H9 (cell line): Measurements from ENCODE around the gene CYTIP. TPM values are rescaled to one million over a fixed set of nuclear protein-coding genes. Genes with fewer than 3 reads are reported as not detected.

ENCODE experiments used
- DNase-seq: peaks from one replicate; pipeline ENCODE4 v3.0.0-alpha.2; 2017
- H2AFZ ChIP-seq: one replicate; pipeline ENCODE4 v1.6.1; 2013; ENCODE audit warnings: mild to moderate bottlenecking, low read length, control low read depth, moderate library complexity
- H2AK5ac ChIP-seq: 2 replicates; pipeline ENCODE4 v1.6.1; 2013; ENCODE audit warnings: low read length, control low read depth, mixed read lengths; ENCODE audit not compliant: insufficient read length
- H2BK120ac ChIP-seq: one replicate; pipeline ENCODE4 v1.6.1; 2013; ENCODE audit warnings: low read depth, mild to moderate bottlenecking, low read length, control low read depth, inconsistent platforms; ENCODE audit not compliant: poor library complexity, severe bottlenecking
- H2BK12ac ChIP-seq: 2 replicates; pipeline ENCODE4 v1.6.1; 2013; ENCODE audit warnings: low read length, control low read depth, mixed read lengths, low read depth; ENCODE audit not compliant: insufficient read length
- H2BK15ac ChIP-seq: 2 replicates; pipeline ENCODE4 v1.6.1; 2013; ENCODE audit warnings: low read depth, low read length, control low read depth
- H2BK20ac ChIP-seq: one replicate; pipeline ENCODE4 v1.6.1; 2013; ENCODE audit warnings: low read depth, mild to moderate bottlenecking, low read length, control low read depth, inconsistent platforms; ENCODE audit not compliant: poor library complexity, severe bottlenecking
- H2BK5ac ChIP-seq: 2 replicates; pipeline ENCODE4 v1.6.1; 2013; ENCODE audit warnings: low read length, control low read depth, mixed read lengths; ENCODE audit not compliant: insufficient read length
- H3K14ac ChIP-seq: 2 replicates; pipeline ENCODE4 v1.6.1; 2013; ENCODE audit warnings: low read length, control low read depth; ENCODE audit not compliant: insufficient read depth
- H3K18ac ChIP-seq: 2 replicates; pipeline ENCODE4 v1.6.1; 2013; ENCODE audit warnings: low read depth, mild to moderate bottlenecking, mixed read lengths, low read length, control low read depth; ENCODE audit not compliant: insufficient read length
- H3K23ac ChIP-seq: 2 replicates; pipeline ENCODE4 v1.6.1; 2013; ENCODE audit warnings: low read length, control low read depth, mixed read lengths, low read depth; ENCODE audit not compliant: insufficient read length
- H3K23me2 ChIP-seq: 2 replicates; pipeline ENCODE4 v1.6.1; 2013; ENCODE audit warnings: low read depth, mild to moderate bottlenecking, mixed read lengths, low read length, control low read depth; ENCODE audit not compliant: insufficient read length, poor library complexity, severe bottlenecking
- H3K27ac ChIP-seq: 2 replicates; pipeline ENCODE4 v1.5.1; 2013; ENCODE audit warnings: low read length, control low read depth, mixed read lengths, low read depth; ENCODE audit not compliant: insufficient read length
- H3K27me3 ChIP-seq: 2 replicates; pipeline ENCODE4 v1.6.1; 2013; ENCODE audit warnings: low read length, control low read depth, inconsistent platforms; ENCODE audit not compliant: insufficient read depth
- H3K4ac ChIP-seq: 2 replicates; pipeline ENCODE4 v1.6.1; 2013; ENCODE audit warnings: low read depth, mild to moderate bottlenecking, control low read depth, inconsistent platforms, low read length, moderate library complexity
- H3K4me1 ChIP-seq: 2 replicates; pipeline ENCODE4 v1.6.1; 2013; ENCODE audit warnings: low read length, control low read depth, inconsistent platforms; ENCODE audit not compliant: insufficient read depth
- H3K4me2 ChIP-seq: 2 replicates; pipeline ENCODE4 v1.6.1; 2013; ENCODE audit warnings: low read length, control low read depth, mixed read lengths; ENCODE audit not compliant: insufficient read length, insufficient read depth
- H3K56ac ChIP-seq: 2 replicates; pipeline ENCODE4 v1.6.1; 2013; ENCODE audit warnings: low read depth, mild to moderate bottlenecking, mixed read lengths, low read length, control low read depth; ENCODE audit not compliant: insufficient read length
- H3K79me1 ChIP-seq: 2 replicates; pipeline ENCODE4 v1.6.1; 2013; ENCODE audit warnings: low read depth, mild to moderate bottlenecking, moderate library complexity, low read length, control low read depth, inconsistent platforms; ENCODE audit not compliant: insufficient read depth, poor library complexity, severe bottlenecking
- H3K79me2 ChIP-seq: 2 replicates; pipeline ENCODE4 v1.6.1; 2013; ENCODE audit warnings: low read length, control low read depth, inconsistent platforms; ENCODE audit not compliant: insufficient read depth
- H3K9ac ChIP-seq: 2 replicates; pipeline ENCODE4 v1.6.1; 2013; ENCODE audit warnings: low read length, control low read depth, mixed read lengths; ENCODE audit not compliant: insufficient read length; ENCODE audit errors: extremely low read depth
- H3K9me3 ChIP-seq: one replicate; pipeline ENCODE4 v1.6.1; 2013; ENCODE audit warnings: low read depth, low read length, inconsistent platforms; ENCODE audit not compliant: control insufficient read depth
- H3T11ph ChIP-seq: one replicate; pipeline ENCODE4 v1.6.1; 2013; ENCODE audit warnings: mild to moderate bottlenecking, low read length, control low read depth, inconsistent platforms
- H4K20me1 ChIP-seq: one replicate; pipeline ENCODE4 v1.6.1; 2013; ENCODE audit not compliant: control insufficient read depth, insufficient read length, insufficient read depth
- H4K5ac ChIP-seq: 2 replicates; pipeline ENCODE4 v1.6.1; 2013; ENCODE audit warnings: low read depth, mild to moderate bottlenecking, mixed read lengths, low read length, control low read depth; ENCODE audit not compliant: insufficient read length
- H4K8ac ChIP-seq: replicated peaks from 2 replicates; pipeline ENCODE4 v1.6.1; 2013; ENCODE audit warnings: low read length, control low read depth, mixed read lengths, low read depth; ENCODE audit not compliant: insufficient read length
- H4K91ac ChIP-seq: 2 replicates; pipeline ENCODE4 v1.6.1; 2013; ENCODE audit warnings: low read depth, mild to moderate bottlenecking, moderate library complexity, mixed read lengths, low read length, control low read depth; ENCODE audit not compliant: insufficient read length
- H3K27ac Mint-ChIP-seq, 3 experiments: 2 replicates in 2 of 3; 3 replicates in 1 of 3; pipeline ENCODE4 v1.8.0; 2020 to 2021; ENCODE audit warnings: mixed read lengths in 3 of 3, mild to moderate bottlenecking in 1 of 3, moderate library complexity in 1 of 3
- H3K27me3 Mint-ChIP-seq: 2 replicates; pipeline ENCODE4 v1.8.0; 2021; ENCODE audit warnings: low read depth, mild to moderate bottlenecking, moderate library complexity, mixed read lengths
- H3K36me3 Mint-ChIP-seq, 3 experiments: 2 replicates in 2 of 3; 3 replicates in 1 of 3; pipeline ENCODE4 v1.8.0; 2020 to 2021; ENCODE audit warnings: low read depth in 3 of 3, mixed read lengths in 3 of 3; ENCODE audit not compliant: insufficient read depth in 1 of 3
- H3K4me1 Mint-ChIP-seq, 2 experiments: 2 replicates each; pipeline ENCODE4 v1.8.0; 2020; ENCODE audit warnings: mixed read lengths in 2 of 2
- H3K4me3 Mint-ChIP-seq, 2 experiments: 2 replicates in 1 of 2; 3 replicates in 1 of 2; pipeline ENCODE4 v1.8.0; 2020 to 2021; ENCODE audit warnings: mild to moderate bottlenecking in 2 of 2, mixed read lengths in 2 of 2, moderate library complexity in 1 of 2
- H3K9me3 Mint-ChIP-seq, 2 experiments: 2 replicates in 1 of 2; 3 replicates in 1 of 2; pipeline ENCODE4 v1.8.0; 2020; ENCODE audit warnings: mild to moderate bottlenecking in 2 of 2, mixed read lengths in 2 of 2, moderate library complexity in 1 of 2
- CTCF ChIP-seq: fragments of 200-600 bp; sonication (generic); conservative IDR thresholded peaks from 3 replicates; pipeline ENCODE4 v1.8.0; 2021; ENCODE audit warnings: antibody characterized with exemption, mild to moderate bottlenecking
- WGBS: extraction: QIAGEN DNeasy Blood & Tissue Kit; methylation state at CpG from one replicate; pipeline ENCODE4 v1.1.7; 2013; ENCODE audit warnings: missing lambda C conversion rate, low lambda C conversion rate, mixed read lengths; ENCODE audit not compliant: insufficient read length; ENCODE audit errors: extremely low coverage; 5-methylcytosine and 5-hydroxymethylcytosine counted together
- total RNA-seq: library from RNA; stranded (reverse); gene quantifications from 2 replicates; pipeline ENCODE4 v1.2.1, GENCODE V29; 2021

The CYTIP gene
- total RNA-seq, 1 experiment from 2014 or later, result 0.28 TPM

DNA sequence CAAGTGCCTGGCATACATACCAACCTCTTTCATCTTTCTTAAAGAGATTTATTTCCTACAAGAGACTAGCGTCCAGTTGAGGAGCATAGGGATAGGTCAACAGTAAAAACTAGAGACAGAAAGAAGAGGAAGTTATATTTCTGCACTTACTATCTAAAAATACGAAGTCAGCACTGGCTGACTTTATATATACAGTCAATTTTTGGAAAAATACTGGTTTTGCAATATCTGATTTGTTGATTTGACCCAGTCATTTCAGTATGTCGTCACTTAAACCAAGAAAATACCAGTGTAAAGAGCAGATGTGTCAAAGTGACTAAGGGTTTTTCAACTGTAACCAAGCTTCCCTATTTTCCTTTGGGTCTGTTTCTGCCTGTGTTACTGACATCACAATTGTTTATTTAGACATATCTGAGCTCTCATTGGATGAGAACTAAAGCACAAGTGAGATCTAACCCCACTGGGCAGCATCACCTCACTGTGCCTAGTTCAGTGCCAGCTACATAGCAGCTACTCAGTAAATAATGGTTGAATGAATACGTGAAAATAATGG, 23.0 kb downstream of the CYTIP start:
- Histone ChIP-seq H4K5ac (no peak overlapping the region), H3K4me1 (no peaks in the 10 kb centered on the region), H3K23ac (no peak overlapping the region), H3K27me3 (no peaks in the 10 kb centered on the region), H3K14ac (no peak overlapping the region), H2BK20ac (no peak overlapping the region), H2BK15ac (no peak overlapping the region), H3K4ac (no peak overlapping the region), H3K27ac (no peak overlapping the region), H3K79me1 (no peaks in the 10 kb centered on the region), H2BK5ac (no peak overlapping the region), H2AK5ac (no peak overlapping the region), H3T11ph (no peak overlapping the region), H3K79me2 (no peaks in the 10 kb centered on the region), H2BK120ac (no peak overlapping the region), H2BK12ac (no peak overlapping the region), H3K9me3 (no peaks in the 10 kb centered on the region), H4K91ac (no peak overlapping the region), H3K23me2 (no peaks in the 10 kb centered on the region), H4K20me1 (no peaks in the 10 kb centered on the region), H3K4me2 (no peak overlapping the region), H4K8ac (no peak overlapping the region), H3K18ac (no peak overlapping the region), H3K56ac (no peak overlapping the region), H2AFZ (no peak overlapping the region), H3K9ac (no peak overlapping the region)
- no peaks in the 10 kb centered on the region for H3K36me3 Mint-ChIP-seq
- WGBS, result no CpG with 5 or more reads among the region's 4 CpGs
- H3K4me1 Mint-ChIP-seq, result no peaks in the 10 kb centered on the region
- no peak overlapping the region for H3K4me3 Mint-ChIP-seq
- H3K9me3 Mint-ChIP-seq, result peaks cover 4 to 7% of the 10 kb centered on the region in 2 experiments
- H3K27me3 Mint-ChIP-seq, result no peaks in the 10 kb centered on the region
- DNase-seq, result no peak
- H3K27ac Mint-ChIP-seq, result no peak overlapping the region
- no peak for TF ChIP-seq CTCF
